Measurements from ENCODE around the gene TMEM129. TPM values are rescaled to one million over a fixed set of nuclear protein-coding genes. Genes with fewer than 3 reads are reported as not detected.

The TMEM129 gene
- total and polyA plus RNA-seq, 10 of the 15 experiments (the other 5 are each of a cell fraction or from before 2014, with no cell fraction given) = 0.19 to 24.9 (median 13.2) TPM

- peak; percentile 45 for TF ChIP-seq MTA2 (IDR thresholded peaks at IDR 0.05; ENCODE audit: low read depth)
- peak; percentile 88 for TF ChIP-seq TCF12 (IDR thresholded peaks at IDR 0.05; ENCODE audit: low read depth, low read length)
- no peak for TF ChIP-seq HDAC2 (IDR thresholded peaks at IDR 0.05)
- no peak for TF ChIP-seq NFIC (IDR thresholded peaks at IDR 0.05; ENCODE audit: low read depth, low read length)
- 0 out of 3 replicates have a peak, but pooled peaks have one; percentile 16 for TF ChIP-seq POU2F2 (IDR thresholded peaks at IDR 0.05; ENCODE audit: borderline replicate concordance, low read depth, low read length)
- peak; percentile 43; the same call in 1 of the 2 replicates for TF ChIP-seq IKZF1 (conservative IDR thresholded peaks at IDR 0.05)
- TF ChIP-seq MAX (IDR thresholded peaks at IDR 0.05; ENCODE audit: low read depth, low read length) = peak; percentile 40; the same call in 1 of the 2 replicates
- TF ChIP-seq SIN3A (IDR thresholded peaks at IDR 0.05; ENCODE audit: low read depth, low read length) = peak; percentile 57; the same call in 1 of the 2 replicates
- TF ChIP-seq, protein P1, sequence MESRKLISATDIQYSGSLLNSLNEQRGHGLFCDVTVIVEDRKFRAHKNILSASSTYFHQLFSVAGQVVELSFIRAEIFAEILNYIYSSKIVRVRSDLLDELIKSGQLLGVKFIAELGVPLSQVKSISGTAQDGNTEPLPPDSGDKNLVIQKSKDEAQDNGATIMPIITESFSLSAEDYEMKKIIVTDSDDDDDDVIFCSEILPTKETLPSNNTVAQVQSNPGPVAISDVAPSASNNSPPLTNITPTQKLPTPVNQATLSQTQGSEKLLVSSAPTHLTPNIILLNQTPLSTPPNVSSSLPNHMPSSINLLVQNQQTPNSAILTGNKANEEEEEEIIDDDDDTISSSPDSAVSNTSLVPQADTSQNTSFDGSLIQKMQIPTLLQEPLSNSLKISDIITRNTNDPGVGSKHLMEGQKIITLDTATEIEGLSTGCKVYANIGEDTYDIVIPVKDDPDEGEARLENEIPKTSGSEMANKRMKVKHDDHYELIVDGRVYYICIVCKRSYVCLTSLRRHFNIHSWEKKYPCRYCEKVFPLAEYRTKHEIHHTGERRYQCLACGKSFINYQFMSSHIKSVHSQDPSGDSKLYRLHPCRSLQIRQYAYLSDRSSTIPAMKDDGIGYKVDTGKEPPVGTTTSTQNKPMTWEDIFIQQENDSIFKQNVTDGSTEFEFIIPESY (IDR thresholded peaks at IDR 0.05) = no peak
- peak; percentile 73 for TF ChIP-seq SPI1 (IDR thresholded peaks at IDR 0.05; ENCODE audit: borderline replicate concordance, insufficient read depth, low read depth, low read length)
- TF ChIP-seq RAD51 (IDR thresholded peaks at IDR 0.05) = no peak
- TF ChIP-seq CREM (IDR thresholded peaks at IDR 0.05; ENCODE audit: low read depth) = 0 out of 2 replicates have a peak, but pooled peaks have one; percentile 12
- peak; percentile 76 for TF ChIP-seq GABPA (IDR thresholded peaks at IDR 0.05; ENCODE audit: low read depth)
- TF ChIP-seq WRNIP1 (IDR thresholded peaks at IDR 0.05; ENCODE audit: borderline replicate concordance, low read depth, low read length) = no peak
- peak; percentile 66; the same call in 1 of the 2 replicates for TF ChIP-seq MXI1 (IDR thresholded peaks at IDR 0.05; ENCODE audit: low read depth, low read length)
- TF ChIP-seq YY1 (IDR thresholded peaks at IDR 0.05; ENCODE audit: low read depth, low read length) = peak; percentile 41; the same call in 1 of the 2 replicates
Observed at GRCh38 chr4:1723131-1723801, 2.1 kb upstream of the TMEM129 start (continued).

Data from GM12878 (cell line).